ENCODE results near the gene GPATCH1.
"Not testable (repeated sequence)": the region's sequence is repeated elsewhere in the genome, so short reads cannot be mapped to it uniquely, and the experiment has no call there.

The GPATCH1 gene

DNA sequence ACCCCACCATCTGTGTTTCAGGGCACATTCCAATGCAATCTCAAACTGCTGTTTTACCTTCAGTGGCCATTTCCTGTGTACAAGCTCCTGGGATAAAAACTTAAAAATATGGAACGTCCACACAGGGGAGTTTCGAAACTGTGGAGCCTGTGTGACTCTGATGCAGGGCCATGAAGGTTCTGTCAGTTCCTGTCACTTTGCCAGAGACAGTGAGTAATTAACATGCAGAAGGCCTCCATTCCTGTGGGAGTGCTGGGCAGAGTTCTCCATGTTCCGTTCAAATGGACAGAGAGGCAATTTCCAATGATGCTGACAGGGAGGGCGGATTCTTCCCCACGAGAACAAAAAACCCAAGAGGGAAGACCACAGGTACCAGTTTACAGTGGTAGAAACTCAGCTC lies 75.4 kb downstream of the GPATCH1 start:
- no peak for DNase-seq (ENCODE audit: low spot score)
- TF ChIP-seq, protein P1, sequence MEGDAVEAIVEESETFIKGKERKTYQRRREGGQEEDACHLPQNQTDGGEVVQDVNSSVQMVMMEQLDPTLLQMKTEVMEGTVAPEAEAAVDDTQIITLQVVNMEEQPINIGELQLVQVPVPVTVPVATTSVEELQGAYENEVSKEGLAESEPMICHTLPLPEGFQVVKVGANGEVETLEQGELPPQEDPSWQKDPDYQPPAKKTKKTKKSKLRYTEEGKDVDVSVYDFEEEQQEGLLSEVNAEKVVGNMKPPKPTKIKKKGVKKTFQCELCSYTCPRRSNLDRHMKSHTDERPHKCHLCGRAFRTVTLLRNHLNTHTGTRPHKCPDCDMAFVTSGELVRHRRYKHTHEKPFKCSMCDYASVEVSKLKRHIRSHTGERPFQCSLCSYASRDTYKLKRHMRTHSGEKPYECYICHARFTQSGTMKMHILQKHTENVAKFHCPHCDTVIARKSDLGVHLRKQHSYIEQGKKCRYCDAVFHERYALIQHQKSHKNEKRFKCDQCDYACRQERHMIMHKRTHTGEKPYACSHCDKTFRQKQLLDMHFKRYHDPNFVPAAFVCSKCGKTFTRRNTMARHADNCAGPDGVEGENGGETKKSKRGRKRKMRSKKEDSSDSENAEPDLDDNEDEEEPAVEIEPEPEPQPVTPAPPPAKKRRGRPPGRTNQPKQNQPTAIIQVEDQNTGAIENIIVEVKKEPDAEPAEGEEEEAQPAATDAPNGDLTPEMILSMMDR (IDR thresholded peaks at IDR 0.05; ENCODE audit: borderline replicate concordance, control extremely low read depth, extremely low read depth, insufficient read depth, missing control alignments): no peak
- in situ Hi-C loops (cut with MboI; ENCODE audit: low sequenced_read_pairs, unreplicated experiment): no loop called here

DNA sequence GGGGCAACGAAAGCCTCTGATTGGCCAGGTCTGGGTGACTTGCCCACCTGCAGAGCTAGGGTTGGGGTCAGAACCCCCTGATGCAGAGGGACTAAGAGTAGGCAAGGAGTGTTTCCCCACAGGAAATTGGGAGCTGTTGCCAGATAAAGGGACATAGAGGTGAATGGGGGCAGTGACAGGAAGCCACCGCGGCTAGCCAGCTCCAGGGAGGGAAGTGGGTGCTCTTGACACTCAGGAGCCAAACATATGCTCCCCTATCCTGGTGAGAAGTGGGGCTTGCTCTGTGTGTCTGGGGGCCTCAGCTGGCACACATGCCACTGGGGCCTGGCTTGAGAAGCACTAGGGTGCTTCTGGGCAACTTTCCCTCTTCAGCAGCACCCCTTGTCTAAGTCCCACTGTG lies 76.9 kb downstream of the GPATCH1 start:
- in situ Hi-C loops (cut with MboI; ENCODE audit: low sequenced_read_pairs, unreplicated experiment): no loop called here
- TF ChIP-seq, protein P1 (IDR thresholded peaks at IDR 0.05; ENCODE audit: borderline replicate concordance, control extremely low read depth, extremely low read depth, insufficient read depth, missing control alignments): no peak
- DNase-seq (ENCODE audit: low spot score): no peak

DNA sequence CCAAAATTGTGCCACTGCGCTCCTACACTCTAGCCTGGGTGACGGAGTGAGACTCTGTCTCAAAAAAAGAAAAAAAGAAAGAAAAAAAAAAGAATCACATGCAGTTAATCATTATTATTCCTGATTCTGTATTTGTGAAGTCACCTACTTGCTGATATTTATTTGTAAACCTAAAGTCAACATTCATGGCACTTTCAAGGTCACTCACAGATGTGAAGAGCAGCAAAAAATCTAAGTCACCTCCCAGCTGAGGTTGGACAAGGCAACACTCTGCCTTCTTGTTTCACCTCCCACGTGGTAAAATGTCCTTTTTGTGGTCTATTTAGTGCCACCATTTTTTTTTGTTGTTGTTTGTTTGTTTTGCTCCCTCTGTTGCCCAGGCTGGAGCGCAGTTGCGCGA lies 77.4 kb downstream of the GPATCH1 start:
- TF ChIP-seq, protein P1 (IDR thresholded peaks at IDR 0.05; ENCODE audit: borderline replicate concordance, control extremely low read depth, extremely low read depth, insufficient read depth, missing control alignments): no peak
- in situ Hi-C loops (cut with MboI; ENCODE audit: low sequenced_read_pairs, unreplicated experiment): no loop called here

DNA sequence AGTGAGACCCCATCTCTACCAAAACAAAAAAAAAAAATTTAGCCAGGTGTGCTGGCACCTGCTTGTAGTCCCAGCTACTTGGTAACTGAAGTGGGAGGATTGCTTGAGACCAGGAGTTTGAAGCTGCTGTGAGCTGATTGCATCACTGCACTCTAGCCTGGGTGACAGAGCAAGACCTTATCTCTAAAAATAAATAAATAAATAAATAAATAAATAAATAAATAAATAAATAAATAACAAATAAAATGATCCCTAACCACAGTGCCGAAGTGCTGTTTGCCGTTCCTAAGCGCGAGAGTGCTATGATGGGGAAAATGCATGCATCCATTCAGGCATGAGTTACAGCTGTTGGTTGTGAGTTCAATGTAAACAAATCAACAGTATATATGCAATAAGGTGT lies 78.2 kb downstream of the GPATCH1 start:
- no peak for DNase-seq (ENCODE audit: low spot score)
- in situ Hi-C loops (cut with MboI; ENCODE audit: low sequenced_read_pairs, unreplicated experiment): no loop called here
- TF ChIP-seq, protein P1 (IDR thresholded peaks at IDR 0.05; ENCODE audit: borderline replicate concordance, control extremely low read depth, extremely low read depth, insufficient read depth, missing control alignments): no peak

More for the DNA sequence above, 77.4 kb downstream of the GPATCH1 start:
- DNase-seq (ENCODE audit: low spot score): no peak

DNA sequence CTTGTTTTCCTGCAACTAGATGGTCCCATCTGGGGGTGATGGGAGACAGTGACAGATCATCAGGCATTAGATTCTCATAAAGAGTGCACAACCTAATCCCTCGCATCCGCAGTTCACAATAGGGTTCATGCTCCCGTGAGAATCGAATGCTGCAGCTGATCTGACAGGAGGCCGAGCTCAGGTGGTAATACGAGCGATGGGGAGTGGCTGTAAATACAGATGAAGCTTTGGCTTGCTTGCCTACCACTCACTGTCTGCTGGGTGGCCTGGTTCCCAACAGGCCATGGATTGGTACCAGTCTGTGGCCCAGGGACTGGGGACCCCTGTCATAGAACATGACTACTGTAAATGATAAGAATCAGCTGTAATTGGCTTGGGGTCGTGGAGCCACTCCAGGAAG lies 78.9 kb downstream of the GPATCH1 start:
- TF ChIP-seq, protein P1 (IDR thresholded peaks at IDR 0.05; ENCODE audit: borderline replicate concordance, control extremely low read depth, extremely low read depth, insufficient read depth, missing control alignments): no peak

DNA sequence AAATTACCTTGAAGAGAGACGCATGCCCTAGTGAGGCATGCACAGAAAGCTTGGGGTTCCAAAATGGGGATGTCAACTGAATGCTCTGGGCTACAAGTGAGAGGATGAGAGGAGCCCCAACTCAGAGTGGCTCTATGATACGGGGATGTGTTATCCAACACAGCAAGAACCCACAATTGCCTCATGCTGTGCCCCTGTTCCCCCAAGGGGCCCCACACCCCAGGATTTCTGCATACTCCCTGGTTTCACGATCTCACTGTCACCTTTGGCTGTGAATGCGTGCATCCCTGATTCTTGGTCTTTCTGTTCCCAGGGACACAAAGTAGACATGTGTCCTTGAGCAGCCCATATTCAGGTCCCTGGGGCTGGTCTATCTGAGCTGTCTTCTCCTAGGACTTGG lies 80.2 kb downstream of the GPATCH1 start:
- DNase-seq (ENCODE audit: low spot score): no peak
- TF ChIP-seq, protein P1 (IDR thresholded peaks at IDR 0.05; ENCODE audit: borderline replicate concordance, control extremely low read depth, extremely low read depth, insufficient read depth, missing control alignments): no peak
- in situ Hi-C loops (cut with MboI; ENCODE audit: low sequenced_read_pairs, unreplicated experiment): no loop called here

More for the DNA sequence above, 78.9 kb downstream of the GPATCH1 start:
- in situ Hi-C loops (cut with MboI; ENCODE audit: low sequenced_read_pairs, unreplicated experiment): no loop called here
- no peak for DNase-seq (ENCODE audit: low spot score)

DNA sequence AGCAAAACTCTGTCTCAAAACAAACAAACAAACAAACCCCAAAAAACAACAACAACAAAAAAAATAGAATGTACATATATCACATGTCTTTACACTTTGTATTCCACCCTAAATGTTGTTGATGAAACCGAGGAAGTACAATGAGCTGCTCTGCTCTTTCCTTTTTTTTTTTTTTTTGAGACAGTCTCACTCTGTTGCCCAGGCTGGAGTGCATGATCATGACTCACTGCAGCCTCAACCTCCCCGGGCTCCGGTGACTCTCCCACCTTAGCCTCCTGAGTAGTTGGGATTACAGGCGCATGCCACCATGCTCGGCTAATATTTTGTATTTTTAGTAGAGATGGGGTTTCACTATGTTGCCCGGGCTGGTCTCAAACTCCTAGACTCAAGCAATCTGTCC lies 82.5 kb downstream of the GPATCH1 start:
- TF ChIP-seq, protein P1 (IDR thresholded peaks at IDR 0.05; ENCODE audit: borderline replicate concordance, control extremely low read depth, extremely low read depth, insufficient read depth, missing control alignments): no peak
- no peak for DNase-seq (ENCODE audit: low spot score)
- in situ Hi-C loops (cut with MboI; ENCODE audit: low sequenced_read_pairs, unreplicated experiment): no loop called here

DNA sequence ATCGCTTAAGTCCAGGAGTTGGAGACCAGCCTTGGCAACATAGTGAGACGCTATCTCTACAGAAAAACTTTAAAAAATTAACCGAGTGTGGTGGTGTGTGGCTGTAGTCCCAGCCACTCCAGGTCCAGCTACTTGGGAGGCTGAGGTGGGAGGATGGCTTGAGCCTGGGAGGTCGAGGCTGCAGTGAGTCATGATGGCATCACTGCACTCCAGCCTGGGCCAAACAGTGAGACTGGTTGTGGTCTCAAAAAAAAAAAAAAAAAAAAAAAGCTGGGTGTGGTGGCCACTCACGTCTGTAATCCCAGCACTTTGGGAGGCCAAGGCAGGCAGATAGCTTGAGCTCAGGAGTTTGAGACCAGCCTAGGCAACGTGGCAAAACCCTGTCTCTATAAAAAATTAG lies 85.1 kb downstream of the GPATCH1 start:
- DNase-seq (ENCODE audit: low spot score); in situ Hi-C loops (cut with MboI; ENCODE audit: low sequenced_read_pairs, unreplicated experiment): not testable (repeated sequence)

All from GM13976 (cell line).